HG02981 (cell line): Measurements from ENCODE around the gene ATOSB.

ENCODE experiments used
- ATAC-seq: cut with Tn5 transposase; IDR thresholded peaks from one replicate; pipeline ENCODE4 v1.9.1; 2021; ENCODE audit warnings: mild to moderate bottlenecking, moderate library complexity; ENCODE audit not compliant: unreplicated experiment

The ATOSB gene

GRCh38 chr9:35114840-35115628 is 628 bp downstream of the ATOSB start:
- no peak for ATAC-seq

- no peak for ATAC-seq
These were observed 1.4 kb downstream of the ATOSB start for GRCh38 chr9:35114113-35114839.

- ATAC-seq = no peak
These were observed 3.2 kb downstream of the ATOSB start for GRCh38 chr9:35112257-35113020.

GRCh38 chr9:35111001-35111933 is 4.4 kb downstream of the ATOSB start:
- peak; percentile 70 for ATAC-seq

- no peak for ATAC-seq
These were observed 5.3 kb downstream of the ATOSB start for GRCh38 chr9:35110327-35110761.

GRCh38 chr9:35108946-35109575 is 6.6 kb downstream of the ATOSB start:
- no peak for ATAC-seq

GRCh38 chr9:35108461-35108860 is 7.2 kb downstream of the ATOSB start:
- no peak for ATAC-seq

GRCh38 chr9:35107297-35108290 is 8.1 kb downstream of the ATOSB start:
- ATAC-seq = no peak

GRCh38 chr9:35106343-35106730 is 9.3 kb downstream of the ATOSB start:
- ATAC-seq = no peak

- no peak for ATAC-seq
These were observed 9.9 kb downstream of the ATOSB start for GRCh38 chr9:35105571-35106342.

- ATAC-seq = no peak
These were observed 10.5 kb downstream of the ATOSB start for GRCh38 chr9:35105126-35105525.

GRCh38 chr9:35104586-35104985 is 11.1 kb downstream of the ATOSB start:
- no peak for ATAC-seq

GRCh38 chr9:35103660-35104191 is 11.9 kb downstream of the ATOSB start:
- ATAC-seq = no peak

GRCh38 chr9:35102769-35103659 is 12.6 kb downstream of the ATOSB start, which contains the start of gene STOML2:
TSS of gene STOML2 (minus strand) at chr9:35103131. CDS start at chr9:35103094, 37 bp downstream.
- peak; percentile 92 for ATAC-seq

- ATAC-seq = no peak
These were observed 13.2 kb downstream of the ATOSB start for GRCh38 chr9:35102465-35102768.

- no peak for ATAC-seq
These were observed 18.1 kb downstream of the ATOSB start for GRCh38 chr9:35097573-35097972.
